HG03469 (cell line): ENCODE results near the gene RSPO1.

Experiments
- ATAC-seq: cut with Tn5 transposase; IDR thresholded peaks from one replicate; pipeline ENCODE4 v1.9.1; 2021; ENCODE audit warnings: mild to moderate bottlenecking, moderate library complexity, moderate number of reproducible peaks; ENCODE audit not compliant: unreplicated experiment

The RSPO1 gene

GRCh38 chr1:37574834-37575480, 59.7 kb downstream of the RSPO1 start:
- ATAC-seq = no peak

GRCh38 chr1:37570528-37571334, 64.0 kb downstream of the RSPO1 start:
- ATAC-seq = no peak

- no peak for ATAC-seq
These were observed 67.7 kb downstream of the RSPO1 start for GRCh38 chr1:37567023-37567422.

- no peak for ATAC-seq
These were observed 69.8 kb downstream of the RSPO1 start for GRCh38 chr1:37564892-37565291.

- ATAC-seq = no peak
These were observed 71.7 kb downstream of the RSPO1 start for GRCh38 chr1:37562984-37563383.
